B cell (primary cell): ENCODE results near the gene RDH12. TPM values are rescaled to one million over a fixed set of nuclear protein-coding genes. Genes with fewer than 3 reads are reported as not detected.

ENCODE experiments used
- ATAC-seq: fragments of 200-7000 bp; cut with Tn5 transposase; one replicate; pipeline ENCODE4 v1.10.0; 2021; ENCODE audit warnings: low read depth, mild to moderate bottlenecking, moderate number of reproducible peaks, moderate library complexity
- CTCF ChIA-PET: fragments of 350-600 bp; sonication (Branson Sonifier 250); formaldehyde crosslinking; loops from one replicate; lab custom pipeline; 2021; ENCODE audit warnings: antibody characterized with exemption, inconsistent platforms; lab: Charles Lee
- POLR2A ChIA-PET: fragments of 350-600 bp; sonication (Branson Sonifier 250); formaldehyde crosslinking; loops from one replicate; lab custom pipeline; 2021; ENCODE audit warnings: antibody characterized with exemption; lab: Charles Lee
- DNase-seq: peaks from one replicate; pipeline ENCODE4 v3.0.0; 2013
- H2AFZ ChIP-seq: 2 replicates; pipeline ENCODE4 v1.6.1; 2012; ENCODE audit warnings: mild to moderate bottlenecking, low read depth, low read length; ENCODE audit not compliant: insufficient read depth, poor library complexity, severe bottlenecking
- H3K27ac ChIP-seq, 2 donors: 1 replicate in 1 of 2; 2 replicates in 1 of 2; pipeline ENCODE4 v1.5.1; 2012 to 2013; ENCODE audit warnings: low read length in 2 of 2, mild to moderate bottlenecking in 2 of 2, moderate library complexity in 1 of 2
- H3K27me3 ChIP-seq, 4 experiments: fragments of 200-600 bp in 1 of 4; sonication (generic) in 1 of 4; replicated peaks in 1 of 4; 1 replicate in 2 of 4; 2 replicates in 2 of 4; pipeline versions ENCODE4 v1.6.1 to v1.7.0; 2013 to 2016; ENCODE audit warnings: low read length in 3 of 4, mild to moderate bottlenecking in 2 of 4, mixed read lengths in 1 of 4, moderate library complexity in 1 of 4; ENCODE audit not compliant: insufficient read depth in 4 of 4, control insufficient read depth in 3 of 4; ENCODE audit errors: control extremely low read depth in 1 of 4
- H3K36me3 ChIP-seq, 2 experiments: replicated peaks in 1 of 2; 1 replicate in 1 of 2; 2 replicates in 1 of 2; pipeline versions ENCODE4 v1.6.1 to v1.7.1; 2013; ENCODE audit warnings: low read length in 1 of 2; ENCODE audit not compliant: insufficient read depth in 2 of 2, control insufficient read depth in 1 of 2; ENCODE audit errors: control extremely low read depth in 1 of 2, extremely low read depth in 1 of 2
- H3K4me1 ChIP-seq, 2 donors: fragments of 200-600 bp in 1 of 2; sonication (generic) in 1 of 2; 1 replicate in 1 of 2; 2 replicates in 1 of 2; pipeline versions ENCODE4 v1.5.1 to v1.6.1; 2013 to 2017; ENCODE audit warnings: low read length in 2 of 2; ENCODE audit not compliant: control insufficient read depth in 2 of 2, insufficient read depth in 2 of 2
- H3K4me2 ChIP-seq: replicated peaks from 2 replicates; pipeline ENCODE3; 2012; ENCODE audit warnings: mild to moderate bottlenecking, low read depth, low read length; ENCODE audit not compliant: poor library complexity, severe bottlenecking
- H3K4me3 ChIP-seq, 5 experiments: fragments of 200-600 bp in 1 of 5; sonication (generic) in 1 of 5; 1 replicate in 3 of 5; 2 replicates in 2 of 5; pipeline versions ENCODE4 v1.5.1 to v1.7.0; 2011 to 2016; ENCODE audit warnings: low read length in 4 of 5, mild to moderate bottlenecking in 4 of 5, low read depth in 2 of 5, control low read depth in 1 of 5, moderate library complexity in 1 of 5; ENCODE audit not compliant: insufficient read depth in 1 of 5; ENCODE audit errors: control extremely low read depth in 1 of 5, extremely low read depth in 1 of 5
- H3K79me2 ChIP-seq: fragments of 200-600 bp; sonication (generic); one replicate; pipeline ENCODE4 v1.6.0; 2016; ENCODE audit warnings: low read length; ENCODE audit not compliant: control insufficient read depth, insufficient read depth
- H3K9ac ChIP-seq: fragments of 200-600 bp; sonication (generic); 2 replicates; pipeline ENCODE4 v1.6.1; 2017; ENCODE audit warnings: mild to moderate bottlenecking, low read length, moderate library complexity
- H3K9me3 ChIP-seq, 3 donors: one replicate each; pipeline versions ENCODE4 v1.6.1 to v1.7.1; 2013; ENCODE audit warnings: low read length in 2 of 3; ENCODE audit not compliant: control insufficient read depth in 2 of 3, insufficient read depth in 1 of 3; ENCODE audit errors: control extremely low read depth in 1 of 3
- H4K20me1 ChIP-seq: 2 replicates; pipeline ENCODE4 v1.6.0; 2012; ENCODE audit warnings: mild to moderate bottlenecking, low read length; ENCODE audit not compliant: insufficient read depth, control insufficient read depth, poor library complexity, severe bottlenecking
- H3K27ac Mint-ChIP-seq: one replicate; pipeline ENCODE4 v1.8.0; 2021; ENCODE audit warnings: mixed read lengths
- H3K27me3 Mint-ChIP-seq: one replicate; pipeline ENCODE4 v1.8.0; 2021; ENCODE audit warnings: mixed read lengths
- H3K4me1 Mint-ChIP-seq: one replicate; pipeline ENCODE4 v1.8.0; 2021; ENCODE audit warnings: mixed read lengths
- H3K4me3 Mint-ChIP-seq: one replicate; pipeline ENCODE4 v1.8.0; 2021; ENCODE audit warnings: mixed read lengths
- H3K9me3 Mint-ChIP-seq: one replicate; pipeline ENCODE4 v1.8.0; 2022; ENCODE audit warnings: mixed read lengths; ENCODE audit not compliant: insufficient read depth
- CTCF ChIP-seq: fragments of 200-600 bp; IDR thresholded peaks from one replicate; pipeline ENCODE4 v1.8.0; 2022; ENCODE audit warnings: antibody characterized with exemption, mild to moderate bottlenecking
- EZH2 ChIP-seq: IDR thresholded peaks from 2 replicates; pipeline ENCODE4 v1.6.1; 2012; ENCODE audit warnings: borderline replicate concordance, low read depth, mild to moderate bottlenecking, moderate library complexity, low read length; ENCODE audit not compliant: insufficient read depth, poor library complexity, severe bottlenecking
- WGBS: methylation state at CpG from one replicate; pipeline ENCODE4 v1.1.5; 2013; ENCODE audit warnings: missing lambda C conversion rate; ENCODE audit not compliant: insufficient coverage; 5-methylcytosine and 5-hydroxymethylcytosine counted together
- intact Hi-C: fragments of 100-400 bp; cut with micrococcal nuclease; formaldehyde crosslinking; loops from one replicate; pipeline ENCODE4 v1.10.0; 2022
- polyA plus RNA-seq: library from polyadenylated mRNA; depleted of rRNA; stranded (reverse); fragments of >200 nt; gene quantifications from 2 replicates; pipeline ENCODE4 v1.2.3, GENCODE V29; 2012
- small RNA-seq: library from RNA; depleted of rRNA; stranded (forward); fragments of <200 nt; gene quantifications from one replicate; pipeline ENCODE3, GENCODE V24; 2012; ENCODE audit warnings: low replicate concordance, low read depth; ENCODE audit not compliant: insufficient read length
- total RNA-seq, 2 donors: library from RNA; stranded (reverse); fragments of 120-200 nt in 1 of 2; gene quantifications; 1 replicate in 1 of 2; 2 replicates in 1 of 2; pipeline versions ENCODE4 v1.2.3 to v1.2.4, GENCODE V29; 2013 to 2022

Gene RDH12
- total and polyA plus RNA-seq, 2 donors (not counting 1 experiment from before 2014, with no cell fraction given), result not detected

GRCh38 chr14:67782090-67782489, 80.4 kb downstream of the RDH12 start:
- no peak overlapping the region for H2AFZ ChIP-seq
- H3K9me3 ChIP-seq, result no peaks in the 10 kb centered on the region
- ChIA-PET CTCF (interaction anchor here (1.2 to 1.3 kb wide), 2 partner anchors 9 to 55 kb away, joined by 3 read pairs; no protein-coding TSS in a partner anchor), POLR2A (no interaction called here)
- no peak overlapping the region for H3K4me3 ChIP-seq
- H3K4me1 ChIP-seq, result no peaks in the 10 kb centered on the region
- TF ChIP-seq EZH2 (no peak), CTCF (no peak)
- no peak overlapping the region for H3K27ac ChIP-seq
- no peak overlapping the region for H3K27ac Mint-ChIP-seq
- no peak overlapping the region for H3K4me2 ChIP-seq
- intact Hi-C loops, result no loop called here
- ATAC-seq, result no peak
- H3K36me3 ChIP-seq, result peaks cover 12 to 91% of the 10 kb centered on the region in 2 experiments
- no CpG with 5 or more reads among the region's 3 CpGs for WGBS
- DNase-seq, result no peak
- no peaks in the 10 kb centered on the region for H4K20me1 ChIP-seq
- H3K27me3 ChIP-seq, result no peaks in the 10 kb centered on the region
- H3K4me3 Mint-ChIP-seq, result no peak overlapping the region
- no peaks in the 10 kb centered on the region for H3K9me3 Mint-ChIP-seq
- H3K4me1 Mint-ChIP-seq, result no peaks in the 10 kb centered on the region
- no peaks in the 10 kb centered on the region for H3K79me2 ChIP-seq
- no peaks in the 10 kb centered on the region for H3K27me3 Mint-ChIP-seq
- H3K9ac ChIP-seq, result no peak overlapping the region

Small RNA genes within 50 kb of the gene (small RNA-seq; reads per million reads assigned to genes)
- gene AL049779.3 (not detected), gene RN7SL369P (not detected), gene RNA5SP386 (not detected)

Other genes starting within 250 kb of the RDH12 start
- gene TMEM229B, start 213.2 kb upstream of the RDH12 start, total RNA-seq, result 4.2 and 6.9 TPM in 2 replicates
- 4.9 and 8.2 TPM in 2 replicates for gene TMEM229B, start 213.2 kb upstream of the RDH12 start, polyA plus RNA-seq
- 0.15 and 0.17 TPM in 2 replicates for gene PLEKHH1, start 168.6 kb upstream of the RDH12 start, total RNA-seq
- gene PLEKHH1, start 168.6 kb upstream of the RDH12 start, polyA plus RNA-seq, result 0.25 and 0.37 TPM in 2 replicates
- 26.7 and 30.4 TPM in 2 replicates for gene PIGH, start 101.6 kb upstream of the RDH12 start, total RNA-seq
- gene PIGH, start 101.6 kb upstream of the RDH12 start, polyA plus RNA-seq, result 48.0 and 78.9 TPM in 2 replicates
- gene ARG2, start 82.0 kb upstream of the RDH12 start, total RNA-seq, result 1.8 and 2.0 TPM in 2 replicates
- gene ARG2, start 82.0 kb upstream of the RDH12 start, polyA plus RNA-seq, result 0.33 and 0.55 TPM in 2 replicates
- 58.8 and 58.9 TPM in 2 replicates for gene VTI1B, start 27.3 kb upstream of the RDH12 start, total RNA-seq
- gene VTI1B, start 27.3 kb upstream of the RDH12 start, polyA plus RNA-seq, result 18.0 and 19.5 TPM in 2 replicates
- gene RDH11, start 6.1 kb upstream of the RDH12 start, total RNA-seq, result 32.8 and 35.4 TPM in 2 replicates
- 35.2 and 37.0 TPM in 2 replicates for gene RDH11, start 6.1 kb upstream of the RDH12 start, polyA plus RNA-seq
- gene ZFYVE26, start 114.7 kb downstream of the RDH12 start, total RNA-seq, result 46.3 and 53.9 TPM in 2 replicates
- 10.9 and 12.5 TPM in 2 replicates for gene ZFYVE26, start 114.7 kb downstream of the RDH12 start, polyA plus RNA-seq
- 60.6 and 81.0 TPM in 2 replicates for gene RAD51B, start 117.9 kb downstream of the RDH12 start, total RNA-seq
- gene RAD51B, start 117.9 kb downstream of the RDH12 start, polyA plus RNA-seq, result 6.5 and 9.2 TPM in 2 replicates